Ovary (tissue), 9 donors: ENCODE measurements around the gene HDAC6. TPM values are rescaled to one million over a fixed set of nuclear protein-coding genes. Genes with fewer than 3 reads are reported as not detected.

Source experiments
- DNase-seq, 5 donors: peaks; one replicate each; pipeline ENCODE4 v3.0.0-alpha.2; 2019 to 2020
- H3K27ac ChIP-seq, 2 donors: fragments of 200-600 bp; one replicate each; pipeline versions ENCODE4 v1.5.1 to v1.8.0; 2019 to 2022
- H3K27me3 ChIP-seq: fragments of 200-600 bp; one replicate; pipeline ENCODE4 v1.8.0; 2022
- H3K36me3 ChIP-seq: fragments of 200-600 bp; sonication (generic); one replicate; pipeline ENCODE4 v1.5.1; 2019
- H3K4me1 ChIP-seq: one replicate; pipeline ENCODE4 v1.8.1; 2013; ENCODE audit warnings: mild to moderate bottlenecking, moderate library complexity; ENCODE audit not compliant: insufficient read depth
- H3K4me3 ChIP-seq: fragments of 200-600 bp; sonication (generic); one replicate; pipeline ENCODE4 v1.5.1; 2017
- H3K9me3 ChIP-seq, 2 donors: fragments of 200-600 bp in 1 of 2; sonication (generic) in 1 of 2; one replicate each; pipeline versions ENCODE4 v1.5.1 to v1.8.1; 2013 to 2019; ENCODE audit warnings: mild to moderate bottlenecking in 1 of 2, moderate library complexity in 1 of 2
- EP300 ChIP-seq: sonication (generic); formaldehyde crosslinking; IDR thresholded peaks from one replicate; pipeline ENCODE4 v1.6.1; 2017; ENCODE audit warnings: antibody characterized with exemption
- POLR2A ChIP-seq: fragments of 450-650 bp; IDR thresholded peaks from one replicate; pipeline ENCODE4 v1.6.1; 2017; ENCODE audit warnings: antibody characterized with exemption, mild to moderate bottlenecking, moderate library complexity
- WGBS, 3 donors: extraction: QIAGEN DNeasy Blood & Tissue Kit in 1 of 3; methylation state at CpG; one replicate each; pipeline versions ENCODE4 v1.1.5 to v1.1.7; 2013 to 2017; 5-methylcytosine and 5-hydroxymethylcytosine counted together
- intact Hi-C, 4 donors: fragments of 100-400 bp; cut with DNase I; formaldehyde crosslinking; loops; one replicate each; pipeline versions ENCODE4 v1.11.0 to v1.15.1; 2022 to 2023
- polyA plus RNA-seq, 2 donors: library from polyadenylated mRNA; stranded (reverse); fragments of 200-250 nt in 1 of 2; fragments of 350-450 nt in 1 of 2; fragmentation: Illumina TruSeq in 1 of 2; extraction: RNeasy Lipid Tissue Mini Kit (QIAGEN cat#74804) in 1 of 2; gene quantifications; one replicate each; pipeline ENCODE4 v1.2.3, GENCODE V29; 2013 to 2014
- total RNA-seq, 7 donors: library from RNA; depleted of rRNA in 2 of 7; stranded (reverse); fragments of >200 nt in 2 of 7; fragmentation: NEBNext Ultra II Directional in 3 of 7; extraction: Animal tissue kit (Norgen Biotek cat#: 25700) in 3 of 7; gene quantifications; one replicate each; pipeline versions ENCODE4 v1.1.0 to v1.2.4, GENCODE V29; 2016 to 2023
- TF ChIP-seq, protein P1 (sequence below), 3 donors: fragments of 450-650 bp in 2 of 3; fragments of 200-600 bp in 1 of 3; IDR thresholded peaks; one replicate each; pipeline versions ENCODE4 v1.5.1 to v1.8.0; 2016 to 2022; ENCODE audit warnings: antibody characterized with exemption in 3 of 3, mild to moderate bottlenecking in 1 of 3
- donor health status: DM: no; HTN: no; CAD: no; lungs with moderate emphysema.
- donor health status: DM: no; HTN: no; CAD: no.
- donor health status: Bipolar disorder and iron deficiency.
- donor health status: DM: yes; HTN: yes; CAD: no.
- donor health status: DM: no; HTN: no; CAD: no.
- donor health status: DM: yes; HTN: yes; CAD: no.

Gene HDAC6
- total and polyA plus RNA-seq, 9 donors, result 49.1 to 115 (median 86.1) TPM

DNA sequence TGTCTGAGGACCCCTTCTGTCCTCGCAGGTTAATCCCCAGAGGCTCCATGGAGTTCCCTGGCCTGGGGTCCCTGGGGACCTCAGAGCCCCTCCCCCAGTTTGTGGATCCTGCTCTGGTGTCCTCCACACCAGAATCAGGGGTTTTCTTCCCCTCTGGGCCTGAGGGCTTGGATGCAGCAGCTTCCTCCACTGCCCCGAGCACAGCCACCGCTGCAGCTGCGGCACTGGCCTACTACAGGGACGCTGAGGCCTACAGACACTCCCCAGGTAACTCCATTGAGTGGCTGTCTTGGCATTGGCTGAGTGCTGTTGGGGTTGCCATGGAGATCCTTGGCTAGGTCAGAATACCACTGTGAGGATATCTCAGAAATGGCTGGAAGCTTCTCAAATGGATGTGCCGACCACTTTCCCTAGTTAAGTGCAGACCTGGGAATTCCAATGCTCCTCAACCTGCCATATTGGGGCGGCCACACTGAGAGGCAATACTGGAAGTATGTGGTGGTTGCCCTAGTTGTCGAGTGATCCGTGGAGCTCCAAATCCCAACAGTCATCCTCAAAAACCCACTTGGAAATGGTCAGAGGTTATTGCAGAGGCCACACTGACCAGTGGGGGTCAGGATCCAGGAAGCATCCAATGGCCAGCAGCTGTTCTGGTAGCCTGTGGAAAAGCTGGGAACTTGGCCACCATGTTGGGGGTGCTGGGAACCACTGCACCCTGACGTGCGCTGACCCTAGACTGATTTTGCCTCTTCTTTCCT is 10.6 kb upstream of the HDAC6 start:
- intact Hi-C loops, result no loop called here
- no peak for TF ChIP-seq POLR2A
- TF ChIP-seq, protein P1, sequence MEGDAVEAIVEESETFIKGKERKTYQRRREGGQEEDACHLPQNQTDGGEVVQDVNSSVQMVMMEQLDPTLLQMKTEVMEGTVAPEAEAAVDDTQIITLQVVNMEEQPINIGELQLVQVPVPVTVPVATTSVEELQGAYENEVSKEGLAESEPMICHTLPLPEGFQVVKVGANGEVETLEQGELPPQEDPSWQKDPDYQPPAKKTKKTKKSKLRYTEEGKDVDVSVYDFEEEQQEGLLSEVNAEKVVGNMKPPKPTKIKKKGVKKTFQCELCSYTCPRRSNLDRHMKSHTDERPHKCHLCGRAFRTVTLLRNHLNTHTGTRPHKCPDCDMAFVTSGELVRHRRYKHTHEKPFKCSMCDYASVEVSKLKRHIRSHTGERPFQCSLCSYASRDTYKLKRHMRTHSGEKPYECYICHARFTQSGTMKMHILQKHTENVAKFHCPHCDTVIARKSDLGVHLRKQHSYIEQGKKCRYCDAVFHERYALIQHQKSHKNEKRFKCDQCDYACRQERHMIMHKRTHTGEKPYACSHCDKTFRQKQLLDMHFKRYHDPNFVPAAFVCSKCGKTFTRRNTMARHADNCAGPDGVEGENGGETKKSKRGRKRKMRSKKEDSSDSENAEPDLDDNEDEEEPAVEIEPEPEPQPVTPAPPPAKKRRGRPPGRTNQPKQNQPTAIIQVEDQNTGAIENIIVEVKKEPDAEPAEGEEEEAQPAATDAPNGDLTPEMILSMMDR (IDR thresholded peaks at IDR 0.05), result no peak
- no peak for TF ChIP-seq EP300
- no peak for DNase-seq
- Histone ChIP-seq H3K4me1 (no peaks in the 10 kb centered on the region), H3K27ac (no peak overlapping the region), H3K36me3 (no peaks in the 10 kb centered on the region), H3K27me3 (no peaks in the 10 kb centered on the region), H3K9me3 (no peaks in the 10 kb centered on the region), H3K4me3 (no peak overlapping the region)
- WGBS, 3 donors, result 74 to 80% (median 79%) methylated on average over 11 of the region's 11 CpGs

DNA sequence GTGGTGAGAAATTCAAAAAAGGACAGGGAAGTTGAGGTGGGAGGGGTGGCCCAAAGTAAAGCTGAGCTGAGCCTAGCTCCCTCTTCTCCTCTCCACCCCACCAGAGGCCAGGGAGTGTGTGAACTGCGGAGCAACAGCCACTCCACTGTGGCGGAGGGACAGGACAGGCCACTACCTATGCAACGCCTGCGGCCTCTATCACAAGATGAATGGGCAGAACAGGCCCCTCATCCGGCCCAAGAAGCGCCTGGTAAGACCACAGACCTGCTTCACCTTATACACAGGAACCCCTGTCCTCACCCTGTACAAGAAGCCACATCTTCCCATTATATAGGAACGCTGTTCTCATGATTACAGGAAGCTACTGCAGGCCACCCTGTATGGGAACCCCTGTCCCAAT is 9.6 kb upstream of the HDAC6 start:
- no peak for DNase-seq
- 74 to 89% (median 85%) methylated on average over 7 of the region's 7 CpGs for WGBS, 3 donors
- Histone ChIP-seq H3K27me3 (no peaks in the 10 kb centered on the region), H3K4me3 (no peak overlapping the region), H3K27ac (no peak overlapping the region), H3K9me3 (no peaks in the 10 kb centered on the region), H3K36me3 (no peaks in the 10 kb centered on the region), H3K4me1 (no peaks in the 10 kb centered on the region)
- intact Hi-C loops, result no loop called here
- no peak for TF ChIP-seq EP300
- TF ChIP-seq, protein P1 (IDR thresholded peaks at IDR 0.05), result no peak
- TF ChIP-seq POLR2A, result no peak

DNA sequence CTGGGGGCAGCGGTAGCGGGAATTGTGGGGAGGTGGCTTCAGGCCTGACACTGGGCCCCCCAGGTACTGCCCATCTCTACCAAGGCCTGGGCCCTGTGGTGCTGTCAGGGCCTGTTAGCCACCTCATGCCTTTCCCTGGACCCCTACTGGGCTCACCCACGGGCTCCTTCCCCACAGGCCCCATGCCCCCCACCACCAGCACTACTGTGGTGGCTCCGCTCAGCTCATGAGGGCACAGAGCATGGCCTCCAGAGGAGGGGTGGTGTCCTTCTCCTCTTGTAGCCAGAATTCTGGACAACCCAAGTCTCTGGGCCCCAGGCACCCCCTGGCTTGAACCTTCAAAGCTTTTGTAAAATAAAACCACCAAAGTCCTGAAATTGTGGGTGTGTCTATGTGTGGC is 7.9 kb upstream of the HDAC6 start:
- intact Hi-C loops, result no loop called here
- Histone ChIP-seq H3K4me3 (no peak overlapping the region), H3K27me3 (no peaks in the 10 kb centered on the region), H3K4me1 (no peaks in the 10 kb centered on the region), H3K27ac (no peak overlapping the region), H3K9me3 (no peaks in the 10 kb centered on the region), H3K36me3 (no peaks in the 10 kb centered on the region)
- TF ChIP-seq, protein P1 (IDR thresholded peaks at IDR 0.05), result no peak
- TF ChIP-seq POLR2A, result no peak
- TF ChIP-seq EP300, result no peak
- 72 to 74% (median 73%) methylated on average over 4 of the region's 4 CpGs for WGBS, 3 donors
- DNase-seq, result no peak

DNA sequence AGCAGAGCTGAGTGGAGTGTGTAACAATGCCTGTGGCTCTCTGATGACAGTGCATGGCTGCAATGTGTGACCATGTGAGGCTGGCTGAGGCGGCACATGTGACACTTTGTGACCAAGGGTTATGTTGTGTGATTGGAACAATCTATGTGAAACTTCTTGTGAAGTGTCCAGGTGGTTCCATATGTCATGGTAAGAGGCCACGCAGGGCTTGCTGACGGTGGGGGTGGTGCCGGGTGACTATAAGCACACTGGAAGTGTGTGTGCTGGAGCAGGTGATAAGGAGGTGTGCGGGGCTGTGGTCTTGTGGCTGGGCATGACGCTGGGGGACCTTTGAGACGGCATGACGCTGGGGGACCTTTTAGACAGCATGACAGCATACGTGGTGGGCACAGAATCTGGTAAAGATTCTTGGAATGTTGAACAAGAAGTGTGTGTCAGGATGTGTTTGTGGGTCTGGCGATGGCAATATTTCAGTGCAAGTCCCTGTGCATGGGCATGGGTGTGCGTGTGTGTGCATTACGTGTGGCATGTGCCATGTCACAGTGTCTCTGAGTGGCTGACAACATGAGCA is 7.4 kb upstream of the HDAC6 start:
- H3K4me3 ChIP-seq, result no peak overlapping the region
- H3K4me1 ChIP-seq, result no peaks in the 10 kb centered on the region
- H3K27ac ChIP-seq, result no peak overlapping the region
- no peak for DNase-seq
- H3K9me3 ChIP-seq, result no peaks in the 10 kb centered on the region
- intact Hi-C loops, result no loop called here
- no peaks in the 10 kb centered on the region for H3K27me3 ChIP-seq
- 71 to 80% (median 72%) methylated on average over 12 of the region's 12 CpGs for WGBS, 3 donors
- TF ChIP-seq EP300, result no peak
- no peak for TF ChIP-seq POLR2A
- TF ChIP-seq, protein P1 (IDR thresholded peaks at IDR 0.05), result no peak
- H3K36me3 ChIP-seq, result no peaks in the 10 kb centered on the region
